ENCODE data around the gene PFKP. TPM values are rescaled to one million over a fixed set of nuclear protein-coding genes. Genes with fewer than 3 reads are reported as not detected.

PFKP gene
- total and polyA plus RNA-seq, 2 experiments from 2014 or later, result 24.6 to 48.9 TPM

DNA sequence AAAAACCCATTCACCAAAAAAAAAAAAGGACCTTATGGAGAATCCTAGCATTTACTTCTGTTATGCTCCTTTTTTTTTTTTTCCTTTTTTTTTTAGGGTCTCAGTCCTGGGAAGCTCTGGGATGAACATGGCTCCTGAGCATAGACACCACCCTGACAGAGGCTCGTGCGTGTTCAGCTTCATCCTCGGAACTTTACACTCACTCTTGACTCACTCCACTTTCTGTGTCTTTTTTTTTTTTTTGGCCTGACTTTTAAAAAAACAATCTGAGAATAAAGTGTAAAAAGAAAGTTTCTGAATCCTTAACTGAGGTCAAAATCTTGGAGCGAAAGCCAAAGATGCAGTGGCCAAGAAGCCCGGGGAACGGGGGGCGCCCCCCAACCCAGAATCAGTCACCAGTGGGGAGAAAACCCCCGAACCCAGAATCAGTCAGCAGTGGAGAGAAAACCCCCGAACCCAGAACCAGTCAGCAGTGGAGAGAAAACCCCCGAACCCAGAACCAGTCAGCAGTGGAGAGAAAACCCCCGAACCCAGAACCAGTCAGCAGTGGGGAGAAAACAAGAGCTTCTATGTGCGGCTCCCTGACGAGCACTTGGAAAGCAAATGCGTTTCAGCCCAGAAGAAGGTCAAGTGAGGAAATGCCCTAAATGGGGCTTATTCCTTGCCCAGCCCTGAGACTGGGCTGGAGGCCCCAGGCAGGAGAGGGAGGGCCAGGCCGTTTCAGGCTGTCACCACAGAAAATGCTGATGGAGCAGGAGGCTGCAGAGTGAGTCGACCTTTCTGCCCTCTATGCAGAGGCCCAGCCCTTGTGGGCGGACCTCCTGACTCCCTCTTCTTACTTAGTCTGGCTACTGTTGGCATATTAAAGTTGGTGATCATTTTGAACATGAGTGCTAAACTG lies 19.0 kb upstream of the PFKP start:
- H3K4me3 ChIP-seq, result no peak overlapping the region
- H4K20me1 ChIP-seq (ENCODE audit: insufficient read depth, poor library complexity, severe bottlenecking), result no peaks in the 10 kb centered on the region
- no peaks in the 10 kb centered on the region for H3K9me2 ChIP-seq (replicated peaks; ENCODE audit: insufficient read depth)
- no peaks in the 10 kb centered on the region for H3K79me2 ChIP-seq
- no peaks in the 10 kb centered on the region for H3K9me3 ChIP-seq (ENCODE audit: low read depth)
- no peak for DNase-seq (ENCODE audit: low spot score)
- no peaks in the 10 kb centered on the region for H3K27me3 ChIP-seq
- no peak overlapping the region for H3K27ac ChIP-seq
- no peak overlapping the region for H3K4me2 ChIP-seq
- H3K4me1 ChIP-seq (ENCODE audit: insufficient read depth), result peaks cover 20% of the 10 kb centered on the region
- no peak for TF ChIP-seq EZH2phosphoT487 (IDR thresholded peaks at IDR 0.05; ENCODE audit: low read depth, severe bottlenecking, unreplicated experiment)
- TF ChIP-seq, protein P1, sequence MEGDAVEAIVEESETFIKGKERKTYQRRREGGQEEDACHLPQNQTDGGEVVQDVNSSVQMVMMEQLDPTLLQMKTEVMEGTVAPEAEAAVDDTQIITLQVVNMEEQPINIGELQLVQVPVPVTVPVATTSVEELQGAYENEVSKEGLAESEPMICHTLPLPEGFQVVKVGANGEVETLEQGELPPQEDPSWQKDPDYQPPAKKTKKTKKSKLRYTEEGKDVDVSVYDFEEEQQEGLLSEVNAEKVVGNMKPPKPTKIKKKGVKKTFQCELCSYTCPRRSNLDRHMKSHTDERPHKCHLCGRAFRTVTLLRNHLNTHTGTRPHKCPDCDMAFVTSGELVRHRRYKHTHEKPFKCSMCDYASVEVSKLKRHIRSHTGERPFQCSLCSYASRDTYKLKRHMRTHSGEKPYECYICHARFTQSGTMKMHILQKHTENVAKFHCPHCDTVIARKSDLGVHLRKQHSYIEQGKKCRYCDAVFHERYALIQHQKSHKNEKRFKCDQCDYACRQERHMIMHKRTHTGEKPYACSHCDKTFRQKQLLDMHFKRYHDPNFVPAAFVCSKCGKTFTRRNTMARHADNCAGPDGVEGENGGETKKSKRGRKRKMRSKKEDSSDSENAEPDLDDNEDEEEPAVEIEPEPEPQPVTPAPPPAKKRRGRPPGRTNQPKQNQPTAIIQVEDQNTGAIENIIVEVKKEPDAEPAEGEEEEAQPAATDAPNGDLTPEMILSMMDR (IDR thresholded peaks at IDR 0.05; ENCODE audit: poor library complexity), result no peak
- TF ChIP-seq EZH2 (IDR thresholded peaks at IDR 0.05; ENCODE audit: borderline replicate concordance), result no peak
- no peak overlapping the region for H2AFZ ChIP-seq
- H3K36me3 ChIP-seq (replicated peaks; ENCODE audit: insufficient read depth, low read depth), result no peaks in the 10 kb centered on the region
- WGBS (ENCODE audit: low lambda C conversion rate, missing lambda C conversion rate), result 81% methylated on average over 17 of the region's 17 CpGs

DNA sequence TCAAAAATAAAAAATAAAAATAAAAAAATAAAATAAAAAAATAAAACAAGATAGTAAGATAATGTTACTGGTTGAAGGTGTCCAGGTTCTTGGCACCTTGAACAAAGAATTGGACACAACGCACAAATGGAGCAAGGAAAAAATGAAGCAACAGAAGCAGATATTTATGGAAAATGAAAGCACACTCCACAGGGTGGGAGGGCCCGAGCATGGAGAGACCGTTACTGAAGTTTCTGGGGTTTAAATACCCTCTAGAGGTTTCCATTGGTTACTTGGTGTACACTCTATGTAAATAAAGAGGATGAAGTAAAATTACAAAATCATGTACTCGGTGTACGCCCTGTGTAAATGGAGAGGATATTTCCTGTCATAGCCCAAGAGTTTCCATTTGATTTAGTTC lies 15.7 kb upstream of the PFKP start:
- H3K4me2 ChIP-seq, result no peak overlapping the region
- TF ChIP-seq EZH2 (IDR thresholded peaks at IDR 0.05; ENCODE audit: borderline replicate concordance) (no peak), EZH2phosphoT487 (IDR thresholded peaks at IDR 0.05; ENCODE audit: low read depth, severe bottlenecking, unreplicated experiment) (no peak)
- TF ChIP-seq, protein P1 (IDR thresholded peaks at IDR 0.05; ENCODE audit: poor library complexity), result no peak
- no peaks in the 10 kb centered on the region for H3K9me2 ChIP-seq (replicated peaks; ENCODE audit: insufficient read depth)
- DNase-seq (ENCODE audit: low spot score), result no peak
- H3K27ac ChIP-seq, result no peak overlapping the region
- H3K79me2 ChIP-seq, result no peaks in the 10 kb centered on the region
- H4K20me1 ChIP-seq (ENCODE audit: insufficient read depth, poor library complexity, severe bottlenecking), result no peaks in the 10 kb centered on the region
- H3K9me3 ChIP-seq (ENCODE audit: low read depth), result no peaks in the 10 kb centered on the region
- WGBS (ENCODE audit: low lambda C conversion rate, missing lambda C conversion rate), result 88% methylated on average over 5 of the region's 5 CpGs
- no peaks in the 10 kb centered on the region for H3K36me3 ChIP-seq (replicated peaks; ENCODE audit: insufficient read depth, low read depth)
- peaks cover 6% of the 10 kb centered on the region for H3K4me1 ChIP-seq (ENCODE audit: insufficient read depth)
- no peaks in the 10 kb centered on the region for H3K27me3 ChIP-seq
- H2AFZ ChIP-seq, result no peak overlapping the region
- no peak overlapping the region for H3K4me3 ChIP-seq

DNA sequence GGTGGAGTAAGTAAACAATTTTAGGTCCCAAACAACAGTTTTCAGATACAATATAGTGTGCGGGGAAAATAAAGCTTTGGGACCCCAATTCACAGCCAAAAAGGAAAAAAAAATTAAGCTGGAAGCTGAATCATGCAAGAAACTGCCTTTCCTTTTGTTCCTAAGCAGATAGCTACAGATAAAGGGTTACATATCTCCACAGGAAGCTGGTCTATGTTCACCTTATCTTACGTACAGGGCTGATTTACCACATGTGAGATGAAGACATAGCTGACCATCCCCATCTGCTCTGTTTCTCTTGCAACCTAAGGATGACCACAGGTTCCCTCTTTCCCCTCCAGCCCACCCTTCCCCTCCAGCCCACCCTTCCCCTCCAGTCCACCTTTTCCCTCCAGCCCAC lies 14.2 kb upstream of the PFKP start:
- H4K20me1 ChIP-seq (ENCODE audit: insufficient read depth, poor library complexity, severe bottlenecking), result no peaks in the 10 kb centered on the region
- no peaks in the 10 kb centered on the region for H3K4me1 ChIP-seq (ENCODE audit: insufficient read depth)
- no peaks in the 10 kb centered on the region for H3K9me3 ChIP-seq (ENCODE audit: low read depth)
- H2AFZ ChIP-seq, result no peak overlapping the region
- no peaks in the 10 kb centered on the region for H3K9me2 ChIP-seq (replicated peaks; ENCODE audit: insufficient read depth)
- 82% methylated on average over 2 of the region's 2 CpGs for WGBS (ENCODE audit: low lambda C conversion rate, missing lambda C conversion rate)
- no peak for DNase-seq (ENCODE audit: low spot score)
- H3K27ac ChIP-seq, result no peak overlapping the region
- H3K27me3 ChIP-seq, result no peaks in the 10 kb centered on the region
- no peak overlapping the region for H3K4me2 ChIP-seq
- no peaks in the 10 kb centered on the region for H3K36me3 ChIP-seq (replicated peaks; ENCODE audit: insufficient read depth, low read depth)
- TF ChIP-seq EZH2 (IDR thresholded peaks at IDR 0.05; ENCODE audit: borderline replicate concordance) (no peak), EZH2phosphoT487 (IDR thresholded peaks at IDR 0.05; ENCODE audit: low read depth, severe bottlenecking, unreplicated experiment) (no peak)
- TF ChIP-seq, protein P1 (IDR thresholded peaks at IDR 0.05; ENCODE audit: poor library complexity), result no peak
- no peak overlapping the region for H3K4me3 ChIP-seq
- no peaks in the 10 kb centered on the region for H3K79me2 ChIP-seq
